ENCODE results near the gene ARHGAP6.

- TF ChIP-seq, protein P1, sequence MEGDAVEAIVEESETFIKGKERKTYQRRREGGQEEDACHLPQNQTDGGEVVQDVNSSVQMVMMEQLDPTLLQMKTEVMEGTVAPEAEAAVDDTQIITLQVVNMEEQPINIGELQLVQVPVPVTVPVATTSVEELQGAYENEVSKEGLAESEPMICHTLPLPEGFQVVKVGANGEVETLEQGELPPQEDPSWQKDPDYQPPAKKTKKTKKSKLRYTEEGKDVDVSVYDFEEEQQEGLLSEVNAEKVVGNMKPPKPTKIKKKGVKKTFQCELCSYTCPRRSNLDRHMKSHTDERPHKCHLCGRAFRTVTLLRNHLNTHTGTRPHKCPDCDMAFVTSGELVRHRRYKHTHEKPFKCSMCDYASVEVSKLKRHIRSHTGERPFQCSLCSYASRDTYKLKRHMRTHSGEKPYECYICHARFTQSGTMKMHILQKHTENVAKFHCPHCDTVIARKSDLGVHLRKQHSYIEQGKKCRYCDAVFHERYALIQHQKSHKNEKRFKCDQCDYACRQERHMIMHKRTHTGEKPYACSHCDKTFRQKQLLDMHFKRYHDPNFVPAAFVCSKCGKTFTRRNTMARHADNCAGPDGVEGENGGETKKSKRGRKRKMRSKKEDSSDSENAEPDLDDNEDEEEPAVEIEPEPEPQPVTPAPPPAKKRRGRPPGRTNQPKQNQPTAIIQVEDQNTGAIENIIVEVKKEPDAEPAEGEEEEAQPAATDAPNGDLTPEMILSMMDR (IDR thresholded peaks at IDR 0.05), result no peak
- TF ChIP-seq POLR2A (IDR thresholded peaks at IDR 0.05), result no peak
Observed at GRCh38 chrX:11439846-11440245, 225.9 kb downstream of the ARHGAP6 start.

Measured in uterus (tissue), 2 donors.